ENCODE data around the gene TTI1. TPM values are rescaled to one million over a fixed set of nuclear protein-coding genes. Genes with fewer than 3 reads are reported as not detected.
A peak's percentile ranks its signal among the peaks of the same experiment; 100 is the strongest.

TTI1 gene
- total RNA-seq, 1 donor from 2014 or later = 13.4 TPM

GRCh38 chr20:37977786-37978185 is 55.5 kb downstream of the TTI1 start:
- H2AFZ ChIP-seq (ENCODE audit: low read depth, low read length) = no peak overlapping the region
- no peaks in the 10 kb centered on the region for H3K36me3 ChIP-seq (ENCODE audit: insufficient read depth, low read length)
- H3K4me3 ChIP-seq (ENCODE audit: insufficient read depth, low read depth, low read length) = no peak overlapping the region
- H3K79me2 ChIP-seq (ENCODE audit: insufficient read depth, low read length) = no peaks in the 10 kb centered on the region
- H4K20me1 ChIP-seq (ENCODE audit: insufficient read depth, low read length) = no peaks in the 10 kb centered on the region
- H3K27ac Mint-ChIP-seq (ENCODE audit: unreplicated experiment) = no peak overlapping the region
- H3K4me1 ChIP-seq (ENCODE audit: insufficient read depth, low read length) = no peaks in the 10 kb centered on the region
- H3K27me3 Mint-ChIP-seq (ENCODE audit: low read depth, unreplicated experiment) = peaks cover 3% of the 10 kb centered on the region
- H3K4me2 ChIP-seq (ENCODE audit: low read length) = no peak overlapping the region
- no peaks in the 10 kb centered on the region for H3K9me3 ChIP-seq (ENCODE audit: insufficient read depth, low read depth, low read length)
- peaks cover 4% of the 10 kb centered on the region for H3K27me3 ChIP-seq (ENCODE audit: insufficient read depth, low read length)
- DNase-seq (ENCODE audit: low read depth) = no peak
- peaks cover 3% of the 10 kb centered on the region for H3K4me1 Mint-ChIP-seq (ENCODE audit: low read depth, unreplicated experiment)
- no peak overlapping the region for H3K27ac ChIP-seq (ENCODE audit: low read depth, low read length)
- H3K9ac ChIP-seq (ENCODE audit: low read length) = no peak overlapping the region
- no peaks in the 10 kb centered on the region for H3K9me3 Mint-ChIP-seq (ENCODE audit: unreplicated experiment)
- no peak overlapping the region for H3K4me3 Mint-ChIP-seq (ENCODE audit: unreplicated experiment)
- H3K36me3 Mint-ChIP-seq (ENCODE audit: low read depth, unreplicated experiment) = no peaks in the 10 kb centered on the region
- no peak for FAIRE-seq
- TF ChIP-seq CTCF (IDR thresholded peaks at IDR 0.05; ENCODE audit: insufficient read depth, low read depth, low read length) (no peak), EZH2 (IDR thresholded peaks at IDR 0.05; ENCODE audit: insufficient read depth, low read length) (no peak)

GRCh38 chr20:37977338-37977737 is 55.9 kb downstream of the TTI1 start:
- Histone ChIP-seq H3K27me3 (ENCODE audit: insufficient read depth, low read length) (peaks cover 4% of the 10 kb centered on the region), H3K79me2 (ENCODE audit: insufficient read depth, low read length) (no peaks in the 10 kb centered on the region), H3K9ac (ENCODE audit: low read length) (no peak overlapping the region), H3K4me2 (ENCODE audit: low read length) (peak overlapping the region; percentile 2), H3K27ac (ENCODE audit: low read depth, low read length) (no peak overlapping the region), H3K36me3 (ENCODE audit: insufficient read depth, low read length) (no peaks in the 10 kb centered on the region), H2AFZ (ENCODE audit: low read depth, low read length) (no peak overlapping the region), H4K20me1 (ENCODE audit: insufficient read depth, low read length) (no peaks in the 10 kb centered on the region), H3K9me3 (ENCODE audit: insufficient read depth, low read depth, low read length) (no peaks in the 10 kb centered on the region), H3K4me1 (ENCODE audit: insufficient read depth, low read length) (no peaks in the 10 kb centered on the region), H3K4me3 (ENCODE audit: insufficient read depth, low read depth, low read length) (no peak overlapping the region)
- no peaks in the 10 kb centered on the region for H3K36me3 Mint-ChIP-seq (ENCODE audit: low read depth, unreplicated experiment)
- TF ChIP-seq CTCF (IDR thresholded peaks at IDR 0.05; ENCODE audit: insufficient read depth, low read depth, low read length) = no peak
- TF ChIP-seq EZH2 (IDR thresholded peaks at IDR 0.05; ENCODE audit: insufficient read depth, low read length) = no peak
- DNase-seq (ENCODE audit: low read depth) = no peak
- no peak overlapping the region for H3K27ac Mint-ChIP-seq (ENCODE audit: unreplicated experiment)
- peaks cover 3% of the 10 kb centered on the region for H3K4me1 Mint-ChIP-seq (ENCODE audit: low read depth, unreplicated experiment)
- no peaks in the 10 kb centered on the region for H3K9me3 Mint-ChIP-seq (ENCODE audit: unreplicated experiment)
- H3K4me3 Mint-ChIP-seq (ENCODE audit: unreplicated experiment) = no peak overlapping the region
- peaks cover 5% of the 10 kb centered on the region for H3K27me3 Mint-ChIP-seq (ENCODE audit: low read depth, unreplicated experiment)
- no peak for FAIRE-seq

GRCh38 chr20:37976887-37977286 is 56.4 kb downstream of the TTI1 start:
- no peak overlapping the region for H3K4me3 Mint-ChIP-seq (ENCODE audit: unreplicated experiment)
- H2AFZ ChIP-seq (ENCODE audit: low read depth, low read length) = no peak overlapping the region

More at GRCh38 chr20:37976887-37977286, 56.4 kb downstream of the TTI1 start:
- Histone ChIP-seq H3K4me3 (ENCODE audit: insufficient read depth, low read depth, low read length) (no peak overlapping the region), H3K4me2 (ENCODE audit: low read length) (peak overlapping the region; percentile 57), H3K4me1 (ENCODE audit: insufficient read depth, low read length) (no peaks in the 10 kb centered on the region), H3K27me3 (ENCODE audit: insufficient read depth, low read length) (peaks cover 4% of the 10 kb centered on the region), H4K20me1 (ENCODE audit: insufficient read depth, low read length) (no peaks in the 10 kb centered on the region), H3K9me3 (ENCODE audit: insufficient read depth, low read depth, low read length) (no peaks in the 10 kb centered on the region), H3K36me3 (ENCODE audit: insufficient read depth, low read length) (no peaks in the 10 kb centered on the region), H3K79me2 (ENCODE audit: insufficient read depth, low read length) (no peaks in the 10 kb centered on the region), H3K27ac (ENCODE audit: low read depth, low read length) (no peak overlapping the region), H3K9ac (ENCODE audit: low read length) (no peak overlapping the region)
- Mint-ChIP-seq H3K36me3 (ENCODE audit: low read depth, unreplicated experiment) (no peaks in the 10 kb centered on the region), H3K27ac (ENCODE audit: unreplicated experiment) (no peak overlapping the region), H3K9me3 (ENCODE audit: unreplicated experiment) (no peaks in the 10 kb centered on the region), H3K4me1 (ENCODE audit: low read depth, unreplicated experiment) (peaks cover 3% of the 10 kb centered on the region), H3K27me3 (ENCODE audit: low read depth, unreplicated experiment) (peaks cover 6% of the 10 kb centered on the region)
- TF ChIP-seq EZH2 (IDR thresholded peaks at IDR 0.05; ENCODE audit: insufficient read depth, low read length) (no peak), CTCF (IDR thresholded peaks at IDR 0.05; ENCODE audit: insufficient read depth, low read depth, low read length) (no peak)
- FAIRE-seq (no peak), DNase-seq (ENCODE audit: low read depth) (no peak)
